Measurements from ENCODE around the gene ZMIZ1.
A peak's percentile ranks its signal among the peaks of the same experiment; 100 is the strongest.

ZMIZ1 gene

DNA sequence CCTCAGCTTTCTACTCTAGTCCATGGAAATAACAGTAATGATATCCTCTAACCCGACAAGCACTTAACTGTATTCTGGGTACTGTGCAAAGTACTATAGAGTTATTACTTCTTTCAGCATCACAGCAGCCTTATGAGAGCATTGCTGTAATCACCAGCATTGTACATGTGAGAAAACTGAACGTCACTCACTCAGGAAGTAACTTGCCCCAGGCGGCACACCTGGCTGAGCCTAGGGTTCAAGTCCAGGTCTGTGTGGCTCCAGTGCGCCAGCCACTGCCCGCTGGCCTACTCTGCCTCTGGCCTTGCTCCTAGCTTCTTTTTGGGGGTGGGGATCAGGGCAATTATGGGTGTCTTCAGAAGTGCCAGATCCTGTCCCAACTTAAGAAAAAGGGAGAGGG is 50.5 kb downstream of the ZMIZ1 start:
- ATAC-seq (no peak), DNase-seq (no peak)

GRCh38 chr10:79123547-79123963 is 54.8 kb downstream of the ZMIZ1 start:
- DNase-seq = no peak
- ATAC-seq = no peak

DNA sequence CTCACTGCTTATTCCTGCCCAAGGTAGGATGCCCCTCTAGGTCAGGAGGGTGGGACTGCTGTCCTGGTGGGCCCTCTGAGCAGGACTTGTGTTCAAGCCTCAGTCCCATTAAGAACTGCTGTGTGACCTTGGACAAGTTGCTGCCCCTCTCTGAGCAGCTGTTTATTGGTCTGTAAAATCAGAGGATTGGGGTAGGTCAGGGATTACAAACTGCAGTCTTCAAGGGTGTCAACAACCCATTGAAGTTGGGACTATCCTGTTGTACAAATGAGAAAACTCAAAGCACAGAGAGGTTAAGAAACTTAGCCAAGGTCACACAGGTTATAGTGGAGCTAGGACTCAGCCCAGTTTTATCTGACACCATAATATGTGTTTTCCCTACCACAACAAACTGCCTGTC is 55.3 kb downstream of the ZMIZ1 start:
- ATAC-seq = no peak
- DNase-seq = no peak

DNA sequence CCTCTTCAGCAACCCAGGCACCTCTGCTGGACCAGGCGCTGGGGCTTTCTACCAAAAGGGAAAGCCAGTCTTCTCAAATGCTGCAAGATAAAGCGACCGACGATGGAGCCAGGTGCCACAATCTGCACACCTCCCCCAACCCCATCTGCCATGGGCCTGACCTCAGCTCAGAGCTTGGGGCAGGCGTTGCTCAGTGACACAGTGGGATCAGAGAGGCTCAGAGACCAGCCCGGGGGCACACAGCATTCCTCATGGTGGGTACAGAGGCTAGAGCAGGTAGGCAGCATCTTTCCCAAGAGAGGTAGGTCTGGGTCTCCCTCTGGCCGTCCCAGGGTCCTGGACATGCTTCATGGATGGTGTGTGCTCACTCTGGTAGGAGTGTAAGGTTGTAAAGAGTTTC is 56.3 kb downstream of the ZMIZ1 start:
- ATAC-seq (no peak), DNase-seq (no peak)

GRCh38 chr10:79126351-79127080 is 57.8 kb downstream of the ZMIZ1 start:
- DNase-seq (no peak), ATAC-seq (no peak)

DNA sequence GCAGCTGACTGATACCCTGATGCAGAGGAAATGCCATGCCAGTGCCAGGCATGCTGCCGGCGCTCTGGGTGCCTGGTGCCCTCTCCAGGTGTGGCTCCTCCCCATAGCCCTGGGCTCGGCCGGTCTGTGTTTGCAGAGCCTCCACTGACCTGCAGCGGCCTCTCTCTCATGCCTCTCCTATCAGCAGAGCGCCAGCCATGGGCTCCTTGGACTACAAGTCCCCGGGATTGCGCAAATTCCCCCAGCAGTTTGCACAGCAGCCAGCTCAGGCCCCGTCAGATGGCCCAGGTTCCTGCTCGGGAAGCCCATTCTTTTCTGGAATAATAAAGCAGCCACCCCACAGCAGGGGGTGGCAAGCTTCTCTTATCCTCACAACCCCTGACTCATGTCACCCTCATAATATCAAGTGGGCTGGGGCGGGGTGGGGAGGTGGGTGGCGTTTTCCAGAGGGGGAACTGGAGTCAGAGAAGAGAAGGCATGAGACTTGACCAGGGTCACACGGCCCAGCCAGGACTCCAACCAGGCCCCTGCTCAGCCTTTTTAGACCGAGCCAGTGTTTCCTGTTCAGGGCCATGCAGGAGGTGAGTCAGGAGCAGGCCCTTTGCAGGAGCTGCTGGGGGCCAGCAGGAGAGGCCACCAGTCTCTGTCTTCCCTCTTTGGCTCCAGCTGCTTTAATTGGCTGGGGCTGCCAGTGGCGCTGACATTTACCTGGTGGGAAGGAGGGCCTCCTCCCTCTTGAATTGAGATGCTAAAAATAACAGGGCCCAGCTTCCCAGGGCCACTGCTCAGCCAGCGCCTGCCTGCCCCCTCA is 58.6 kb downstream of the ZMIZ1 start:
- no peak for ATAC-seq
- DNase-seq = no peak

DNA sequence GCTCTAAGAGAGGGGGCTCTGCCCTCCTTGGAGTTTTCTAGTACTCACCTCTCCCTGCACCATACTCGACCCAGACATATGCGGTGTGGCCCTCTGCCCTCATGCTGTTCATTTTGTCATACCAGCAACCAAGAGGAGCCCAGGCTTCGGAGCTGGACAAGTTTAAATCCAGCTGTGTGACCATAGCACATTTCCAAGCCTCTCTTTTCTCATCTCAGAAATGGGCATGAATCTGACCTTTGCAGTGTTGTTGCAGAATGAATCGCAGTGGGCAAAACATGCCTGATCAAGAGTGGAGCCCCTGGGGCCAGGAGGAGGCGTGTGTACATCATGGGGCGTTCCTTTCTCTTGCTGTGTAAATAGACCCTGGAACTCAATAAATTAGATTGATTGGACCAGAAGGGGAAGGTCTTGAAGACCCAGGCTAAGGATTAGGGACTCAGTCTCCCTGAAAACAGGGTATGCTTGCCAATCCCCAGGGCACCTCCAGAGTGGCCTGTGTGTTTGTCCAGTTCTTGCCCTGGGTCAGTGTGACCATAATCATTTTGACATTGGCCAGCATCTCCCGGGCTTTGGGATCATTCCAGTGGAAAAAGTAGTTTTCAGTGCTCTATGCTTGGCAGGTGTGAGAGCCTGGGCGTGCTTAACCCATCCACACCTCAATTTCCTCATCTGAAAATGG is 59.6 kb downstream of the ZMIZ1 start:
- no peak for ATAC-seq
- DNase-seq = no peak

DNA sequence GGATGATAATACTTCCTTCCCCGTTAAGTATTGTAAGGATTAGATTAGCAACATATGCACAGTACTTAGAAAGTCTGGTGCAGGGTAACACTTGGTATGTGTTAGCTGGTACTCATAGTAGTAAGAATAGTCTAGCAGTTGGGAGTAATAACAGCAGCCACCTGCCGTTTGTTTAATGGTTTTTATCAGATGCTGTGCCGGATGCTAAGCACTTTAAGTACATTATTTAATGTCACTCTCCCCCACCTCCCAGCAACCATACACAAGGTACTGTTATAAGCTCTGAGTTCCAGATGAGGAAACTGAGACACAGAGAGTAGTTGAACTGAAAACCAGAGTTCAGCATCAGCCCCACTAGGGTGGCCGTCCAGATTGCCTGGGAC is 60.1 kb downstream of the ZMIZ1 start:
- DNase-seq = no peak
- ATAC-seq = no peak

DNA sequence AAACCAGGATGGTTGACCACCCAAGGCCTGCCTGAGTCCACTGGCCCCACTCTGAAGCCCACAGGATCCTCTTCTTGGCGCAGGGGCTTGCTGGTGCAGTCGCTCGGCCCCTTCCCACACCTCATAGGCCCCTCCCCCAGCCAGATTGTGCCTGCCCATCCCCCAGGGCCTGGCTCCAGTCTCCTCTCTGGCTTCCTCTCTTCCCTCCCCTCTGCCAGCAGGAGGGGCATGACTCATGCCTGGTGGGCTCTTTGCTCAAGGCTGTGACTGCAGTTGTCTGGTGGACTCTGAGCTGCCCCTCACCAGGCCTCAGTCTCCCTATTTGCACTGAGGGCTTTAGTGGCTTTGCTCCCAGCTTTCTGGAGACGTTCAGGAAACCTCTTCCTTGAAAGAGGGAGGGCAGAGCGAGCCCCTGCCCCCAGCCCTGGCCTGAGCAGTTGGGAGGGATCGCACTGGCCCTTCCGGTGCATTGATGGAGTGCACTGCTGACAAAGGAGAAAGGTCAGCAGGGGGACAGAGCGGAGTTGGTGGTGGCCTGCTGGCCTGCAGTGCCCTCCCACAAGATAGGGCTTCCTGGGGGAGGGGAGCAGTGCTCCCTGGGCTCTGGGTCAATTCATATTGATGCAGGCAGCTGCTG is 60.7 kb downstream of the ZMIZ1 start:
- ATAC-seq (no peak), DNase-seq (no peak)

DNA sequence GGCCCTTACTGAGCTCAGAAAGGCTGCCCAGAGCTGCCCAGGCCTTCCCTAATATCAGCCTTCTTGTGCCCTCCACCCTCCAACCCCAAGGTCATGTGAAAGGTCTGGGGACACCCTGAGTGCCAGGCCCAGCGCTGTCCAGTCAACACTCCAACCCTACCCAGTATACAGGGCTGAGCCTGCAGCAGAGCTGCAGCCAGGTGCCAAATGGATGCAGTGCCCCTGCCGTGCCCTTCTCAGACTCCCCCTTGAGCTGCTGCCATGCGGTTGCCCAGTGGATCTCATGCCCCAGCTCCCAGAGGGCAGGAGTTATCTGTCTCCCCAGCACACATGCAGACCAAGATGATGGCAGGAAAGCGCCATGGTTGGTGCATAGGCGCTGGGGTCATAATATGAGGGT is 61.5 kb downstream of the ZMIZ1 start:
- DNase-seq (no peak), ATAC-seq (no peak)

- DNase-seq = no peak
- ATAC-seq = no peak
Measured at GRCh38 chr10:79130846-79131245, 62.1 kb downstream of the ZMIZ1 start.

DNA sequence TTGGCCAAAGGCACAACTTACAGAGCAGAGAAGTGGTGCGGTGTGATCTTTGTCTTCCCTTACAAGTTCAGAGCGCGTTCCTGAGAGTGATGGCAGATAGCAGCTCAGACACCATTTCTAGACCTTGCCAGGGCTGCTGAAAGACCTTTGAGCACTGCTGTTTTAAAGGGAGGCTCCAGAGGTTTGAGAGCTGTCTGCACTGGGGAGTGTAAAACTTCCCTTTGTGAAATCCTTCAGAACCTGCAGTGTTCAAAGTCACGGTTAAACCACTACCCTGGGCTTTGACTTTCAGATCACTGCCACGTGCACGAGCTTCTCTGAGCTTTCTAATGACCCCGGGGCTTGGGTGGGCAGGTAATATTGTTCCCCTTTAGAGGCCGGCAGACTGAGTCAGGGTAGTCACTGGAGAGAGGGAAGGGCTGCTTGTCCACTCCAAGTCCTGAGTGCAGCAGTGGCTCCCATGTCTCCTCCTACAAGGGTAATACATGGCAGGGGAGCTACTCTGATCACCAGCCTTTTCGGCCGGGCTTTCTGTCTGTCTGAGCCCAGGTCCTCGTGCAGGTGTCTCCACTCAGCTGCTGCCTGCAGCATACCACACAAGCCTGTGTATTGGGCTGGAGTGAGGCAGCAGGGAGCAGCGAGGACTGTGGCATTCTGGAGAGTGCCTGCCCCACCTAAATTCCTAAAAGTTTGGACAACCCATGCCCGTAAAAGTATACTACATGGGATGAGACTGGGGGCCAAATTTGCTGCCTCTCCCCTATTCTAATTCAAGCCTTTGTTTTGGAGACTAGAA is 63.3 kb downstream of the ZMIZ1 start:
- DNase-seq = no peak
- ATAC-seq = no peak

GRCh38 chr10:79132681-79133381 is 64.1 kb downstream of the ZMIZ1 start:
- no peak for DNase-seq
- no peak for ATAC-seq

GRCh38 chr10:79133416-79133815 is 64.7 kb downstream of the ZMIZ1 start:
- no peak for ATAC-seq
- DNase-seq = no peak

DNA sequence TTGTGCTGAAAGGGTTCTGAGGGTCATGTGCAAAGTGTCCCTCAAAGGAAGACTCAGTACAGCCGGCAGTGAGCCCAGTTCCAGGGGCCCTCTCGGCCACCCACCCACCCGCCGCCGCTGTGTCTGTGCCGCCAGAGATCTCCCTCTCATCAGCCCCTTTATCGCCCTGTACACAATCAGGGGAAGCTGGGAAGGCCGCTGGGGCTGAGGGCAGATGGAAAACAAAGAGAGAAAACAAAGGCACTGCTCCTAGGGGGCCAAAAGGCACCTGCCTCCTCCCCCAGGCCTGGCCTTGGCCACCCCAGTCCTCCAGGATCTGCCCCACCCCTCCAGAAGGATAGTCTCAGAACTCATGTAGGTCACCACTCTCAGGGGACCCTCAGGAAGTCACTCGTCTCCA is 67.0 kb downstream of the ZMIZ1 start:
- DNase-seq (no peak), ATAC-seq (no peak)

DNA sequence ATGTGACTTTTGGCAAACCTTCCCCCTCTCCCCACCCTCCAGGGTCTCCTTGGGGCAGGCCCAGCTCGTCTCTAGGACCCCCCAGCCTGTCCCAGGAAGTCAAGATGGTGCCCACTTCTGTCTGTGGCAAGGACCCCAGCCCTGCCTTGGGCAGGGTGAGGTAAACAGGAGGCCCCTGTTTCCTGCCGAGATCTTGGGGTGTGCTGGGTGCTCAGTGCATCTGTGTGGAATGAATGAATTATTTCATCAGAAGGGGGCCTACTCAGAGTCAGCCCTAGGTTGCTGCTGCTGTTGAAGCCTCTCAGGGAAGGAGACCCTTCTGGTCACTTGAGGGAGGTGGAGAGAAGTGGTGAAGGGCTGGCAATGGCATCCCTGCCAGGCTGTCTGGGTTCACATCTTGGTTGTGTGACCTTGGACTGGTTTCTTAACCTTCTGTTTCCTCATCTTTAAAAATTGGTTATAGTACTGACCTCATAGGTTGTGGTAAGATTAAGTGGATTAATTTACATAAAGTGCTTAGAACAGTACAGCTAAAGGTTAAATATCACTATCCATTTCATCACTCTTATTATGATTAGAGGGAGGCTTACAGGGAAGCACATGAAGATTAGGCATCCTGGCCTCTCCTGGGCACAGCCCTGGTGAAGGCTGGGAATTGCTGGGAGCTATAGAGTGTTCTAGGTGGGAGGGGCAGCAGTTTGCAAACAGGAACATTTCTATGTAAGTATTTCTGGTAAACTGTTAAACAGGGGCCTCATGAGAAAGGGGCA is 67.7 kb downstream of the ZMIZ1 start:
- ATAC-seq (peak; percentile 76), DNase-seq (peak; percentile 35)

- ATAC-seq = no peak
- peak; percentile 28 for DNase-seq
Measured at GRCh38 chr10:79137300-79137756, 68.6 kb downstream of the ZMIZ1 start.

GRCh38 chr10:79137826-79138225 is 69.1 kb downstream of the ZMIZ1 start:
- ATAC-seq (peak; percentile 75), DNase-seq (peak; percentile 75)

- ATAC-seq (no peak), DNase-seq (no peak)
Measured at GRCh38 chr10:79138449-79139123, 69.8 kb downstream of the ZMIZ1 start.
